ELF-1 (cell line): ENCODE results near the gene SOS2.
A peak's percentile ranks its signal among the peaks of the same experiment; 100 is the strongest.

Experiments used
- DNase-seq: peaks from one replicate; pipeline ENCODE4 v3.0.0-alpha.2; 2016; ENCODE audit warnings: low read depth, low spot score

SOS2 gene

GRCh38 chr14:50116181-50116956 lies 115.0 kb downstream of the SOS2 start, which contains the start of gene VCPKMT:
Gene VCPKMT (minus strand): TSS chr14:50116572. CDS start chr14:50116552, 20 bp downstream.
- peak; percentile 96 for DNase-seq

DNA sequence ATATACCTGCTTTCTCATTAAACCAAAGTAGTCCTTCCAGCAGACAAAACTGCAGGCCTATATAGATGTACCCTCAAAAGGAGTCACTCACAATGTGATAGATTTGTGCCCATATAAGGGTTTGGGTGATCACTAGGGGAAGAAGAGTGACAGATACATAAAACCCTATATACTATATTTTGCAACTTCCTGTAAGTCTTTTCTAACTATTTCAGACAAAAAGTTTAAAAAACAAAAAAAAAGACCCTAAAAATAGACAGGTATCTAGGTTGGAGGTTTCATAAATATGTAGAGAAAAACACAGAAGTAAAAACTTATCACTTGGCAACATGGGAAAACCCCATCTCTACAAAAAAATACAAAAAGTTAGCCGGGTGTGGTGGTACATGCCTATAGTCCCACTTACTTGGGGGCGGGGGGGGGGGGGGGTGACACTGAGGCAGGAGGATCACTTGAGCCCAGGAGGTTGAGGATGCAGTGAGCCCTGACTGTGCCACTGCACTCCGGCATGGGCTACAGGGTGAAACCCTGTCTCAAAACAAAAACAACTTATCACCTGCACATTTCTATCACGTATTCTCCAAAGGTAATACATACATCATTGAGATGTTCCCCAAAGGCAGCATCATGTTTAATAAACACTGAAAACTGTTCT lies 117.9 kb downstream of the SOS2 start:
- DNase-seq: no peak

GRCh38 chr14:50110323-50111037 lies 120.9 kb downstream of the SOS2 start:
- no peak for DNase-seq

DNA sequence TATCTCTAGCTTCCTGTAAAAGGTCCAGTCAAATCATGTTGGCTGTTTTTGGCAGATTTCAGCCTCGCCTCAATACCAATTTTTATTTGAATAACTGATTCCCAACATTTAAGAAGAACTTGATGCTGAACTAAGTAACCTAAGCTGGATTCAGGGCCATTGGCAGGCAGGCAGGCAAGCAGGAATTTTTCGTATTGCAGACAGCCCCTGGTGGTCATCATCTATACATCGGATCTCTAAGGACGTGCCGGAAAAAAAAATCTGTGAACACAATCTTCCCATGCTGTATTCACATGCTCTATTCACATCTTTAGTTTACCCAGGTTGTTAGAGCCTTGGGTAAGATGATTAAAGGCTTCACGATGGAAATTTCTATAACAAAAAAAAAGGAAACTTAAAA lies 122.0 kb downstream of the SOS2 start:
- peak; percentile 14 for DNase-seq

- DNase-seq: no peak
Measured at GRCh38 chr14:50107850-50108249, 123.5 kb downstream of the SOS2 start.

GRCh38 chr14:50106178-50106577 lies 125.2 kb downstream of the SOS2 start:
- no peak for DNase-seq

DNA sequence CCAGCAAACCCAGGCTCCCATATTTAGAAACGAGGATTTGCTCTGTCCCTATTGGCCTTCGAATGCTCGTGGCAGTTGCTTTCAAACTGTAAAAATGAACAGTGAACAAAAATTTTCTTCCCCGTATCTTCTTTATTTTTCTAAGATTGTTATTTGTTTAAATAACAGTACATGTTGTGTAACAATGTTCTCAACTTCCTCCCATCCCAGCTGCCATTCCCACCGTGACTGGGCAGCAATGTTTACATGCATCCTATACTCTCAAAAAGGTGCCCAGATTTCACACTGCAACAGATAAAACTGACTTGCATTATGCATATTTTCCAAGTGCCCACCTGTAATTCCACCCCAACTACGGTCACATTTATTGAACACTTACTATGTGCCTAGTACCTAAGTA lies 127.8 kb downstream of the SOS2 start:
- no peak for DNase-seq

GRCh38 chr14:50101417-50101816 lies 130.0 kb downstream of the SOS2 start:
- no peak for DNase-seq

DNA sequence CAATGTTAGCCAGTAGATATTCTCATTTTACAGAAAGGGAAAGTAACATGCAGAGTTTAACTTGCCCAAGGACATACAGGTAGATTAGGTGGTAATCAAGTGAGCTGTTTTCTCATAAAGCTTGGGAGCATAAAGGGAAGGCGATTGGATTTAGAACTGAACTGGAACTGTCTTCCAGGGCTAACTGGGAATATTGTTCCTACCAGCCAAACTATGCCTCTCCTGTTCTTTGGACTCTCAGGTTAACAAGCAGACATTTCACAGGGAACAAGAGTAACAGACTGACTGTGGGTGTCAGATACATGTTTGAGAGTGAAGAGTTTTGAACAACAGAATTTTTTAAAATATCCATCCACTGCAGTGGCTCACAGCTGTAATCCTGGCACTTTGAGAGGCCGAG lies 130.6 kb downstream of the SOS2 start:
- no peak for DNase-seq

DNA sequence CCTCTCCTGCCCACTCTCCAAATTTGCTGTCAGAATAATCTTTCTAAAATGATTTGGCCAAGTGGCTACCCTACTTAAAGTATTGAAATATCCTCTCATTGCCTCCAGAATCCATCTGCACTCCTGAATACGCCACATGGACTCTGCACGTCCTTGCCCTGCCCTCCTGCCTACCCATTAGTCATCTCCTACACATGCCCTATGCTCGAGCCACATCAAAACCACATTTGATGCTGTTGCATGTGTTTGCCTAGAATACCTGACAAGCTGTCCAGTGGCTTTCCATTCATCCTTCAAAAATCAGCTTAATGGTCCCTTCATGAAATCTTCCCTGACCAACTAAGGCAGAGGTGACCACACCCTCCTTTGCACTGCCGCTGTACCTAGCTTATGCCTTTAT lies 132.0 kb downstream of the SOS2 start:
- no peak for DNase-seq

GRCh38 chr14:50095895-50096294 lies 135.5 kb downstream of the SOS2 start:
- no peak for DNase-seq

GRCh38 chr14:50094056-50094755 lies 137.2 kb downstream of the SOS2 start:
- DNase-seq: no peak

DNA sequence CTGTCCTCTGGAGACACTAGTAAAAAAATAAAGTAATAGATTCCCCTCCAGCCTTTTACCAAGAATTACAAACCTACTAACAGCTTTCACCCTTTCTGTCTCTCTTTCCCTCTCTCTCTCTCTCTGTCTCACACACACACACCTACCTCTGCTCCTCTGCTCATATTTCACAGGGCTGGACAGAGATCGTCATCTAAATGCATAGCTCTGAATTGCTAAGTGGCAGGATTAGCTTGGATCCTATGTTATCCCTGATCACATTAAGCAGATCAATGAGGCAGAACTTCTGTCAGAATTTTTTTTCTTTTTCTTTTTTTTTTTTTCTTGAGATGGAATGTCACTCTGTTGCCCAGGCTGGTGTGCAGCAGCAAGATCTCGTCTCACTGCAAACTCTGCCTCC lies 137.9 kb downstream of the SOS2 start:
- DNase-seq: no peak

DNA sequence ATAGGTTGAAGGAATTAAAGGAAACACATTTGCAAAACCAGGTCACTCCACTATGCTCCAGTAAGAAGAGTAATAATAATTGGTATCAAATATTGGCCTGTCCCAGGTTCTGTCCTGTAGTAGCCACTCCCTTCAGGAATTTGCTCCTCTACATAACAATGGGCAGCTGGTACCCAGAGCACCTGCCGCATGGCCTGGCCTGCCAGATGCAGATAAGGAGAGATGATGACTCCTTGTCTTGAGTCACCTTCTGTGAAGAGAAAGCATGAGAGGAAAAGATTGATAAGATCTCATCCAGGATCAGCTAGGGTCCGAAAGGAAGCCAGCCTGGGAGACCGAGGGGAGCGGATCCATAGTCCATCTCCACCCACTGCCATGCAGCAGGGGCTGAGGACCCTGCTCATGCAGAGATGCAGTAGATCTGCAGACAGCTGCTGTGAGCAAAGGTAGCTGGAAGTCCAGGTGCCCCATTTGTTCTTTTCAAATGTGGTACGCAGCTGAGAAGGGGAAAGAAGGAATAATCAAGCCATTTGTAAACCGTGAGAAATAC lies 139.3 kb downstream of the SOS2 start:
- no peak for DNase-seq

DNA sequence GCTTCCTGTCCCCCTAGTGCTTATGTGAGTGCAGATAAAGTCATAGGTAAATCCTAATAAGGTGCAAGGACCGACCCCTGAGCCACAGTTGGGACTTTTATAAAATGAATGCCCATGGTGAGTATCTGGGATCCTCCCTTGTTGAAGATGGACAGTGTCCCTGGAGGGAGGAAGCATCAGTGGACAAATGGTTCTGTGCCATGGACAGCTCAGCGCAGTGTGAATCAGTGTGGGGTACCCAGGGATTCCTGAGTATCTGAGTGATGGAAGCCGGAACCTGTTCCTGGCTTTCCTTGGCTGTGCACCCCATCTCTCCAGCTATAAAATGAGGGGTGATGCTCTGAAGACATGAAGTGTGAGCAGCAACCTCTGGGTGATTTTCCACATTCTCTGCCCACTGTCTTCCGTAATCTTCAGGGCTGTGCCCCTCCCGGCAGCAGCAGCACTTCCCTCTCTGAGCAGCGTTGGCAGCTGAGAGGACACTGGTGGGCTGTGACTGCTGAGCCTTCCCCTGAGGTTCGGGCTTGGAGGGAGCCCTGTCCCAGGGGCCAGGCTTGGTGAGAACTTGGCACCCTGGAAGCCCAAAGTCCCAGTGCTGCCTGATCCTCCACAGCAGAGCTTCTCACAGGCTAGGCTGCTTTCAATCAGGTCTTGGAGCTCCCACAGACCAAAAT lies 140.0 kb downstream of the SOS2 start:
- DNase-seq: no peak

- DNase-seq: no peak
Measured at GRCh38 chr14:50089208-50089607, 142.2 kb downstream of the SOS2 start.

DNA sequence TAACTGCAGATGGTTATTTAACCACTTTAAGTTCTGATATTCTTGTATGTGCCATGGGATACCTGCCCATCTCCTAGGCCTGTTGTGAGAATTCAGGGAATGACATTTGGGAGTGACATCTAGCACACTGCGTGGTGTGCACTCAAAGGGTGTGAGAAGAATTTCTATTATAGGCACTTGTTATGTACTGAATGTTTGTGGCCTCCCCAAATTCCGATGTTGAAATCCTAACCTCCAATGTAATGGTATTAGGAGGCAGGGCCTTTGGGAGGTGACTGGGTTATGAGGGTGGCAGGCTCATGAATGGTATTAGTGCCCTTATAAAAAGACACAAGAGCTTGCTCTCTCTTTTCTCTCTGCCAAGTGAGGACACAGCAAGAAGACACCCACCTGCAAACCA lies 142.6 kb downstream of the SOS2 start:
- DNase-seq: no peak

DNA sequence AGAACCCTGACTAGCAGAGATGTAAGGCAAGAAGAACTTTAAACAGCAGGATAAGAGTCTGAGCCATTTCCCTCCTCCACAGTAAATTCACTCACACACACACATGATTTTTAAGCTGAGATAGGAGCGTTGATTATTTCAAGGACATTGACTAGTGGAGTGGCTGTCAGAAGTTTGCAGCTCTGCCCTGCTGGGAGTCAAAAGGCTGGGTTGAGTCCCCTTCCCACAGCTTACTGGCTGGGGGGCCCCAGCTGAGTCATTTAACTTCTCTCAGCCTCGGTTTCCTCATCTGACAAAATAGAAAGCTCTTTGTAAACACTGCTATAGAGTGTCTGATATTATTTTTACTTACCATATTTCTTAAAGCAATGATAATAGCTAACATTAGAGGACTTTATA lies 143.3 kb downstream of the SOS2 start:
- no peak for DNase-seq

GRCh38 chr14:50087341-50088116 lies 143.8 kb downstream of the SOS2 start:
- DNase-seq: no peak

DNA sequence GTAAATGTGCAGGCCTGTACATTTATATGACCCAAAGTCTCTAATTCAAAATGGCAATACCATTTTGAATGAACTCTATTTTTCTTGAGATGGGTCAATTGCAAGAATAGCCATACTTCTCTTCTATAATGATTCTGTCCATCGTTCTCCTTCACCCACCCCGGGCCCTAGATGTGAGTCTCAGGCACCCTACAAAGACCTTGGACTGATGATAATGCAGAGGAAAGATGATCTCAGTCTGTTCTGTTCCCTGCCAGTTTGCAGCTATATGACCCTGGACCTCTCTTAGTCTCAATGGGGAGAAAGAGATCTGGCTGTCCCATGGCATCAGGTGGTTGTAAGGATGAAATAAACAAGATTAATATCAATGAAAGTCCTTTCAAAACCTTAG lies 145.1 kb downstream of the SOS2 start:
- no peak for DNase-seq
